BLaER1 treated with 17β-estradiol and CSF1 and Interleukin-3, amounts not matched to agents 10 nM and 100 nM (cell line): ENCODE results near the gene ELOVL6.

Source experiments
- H3K27ac ChIP-seq, 11 experiments: shearing (Covaris generic); formaldehyde crosslinking; 2 replicates each; pipeline ENCODE4 v1.8.1; 2022
- H3K27me3 ChIP-seq, 11 experiments: shearing (Covaris generic); formaldehyde crosslinking; 2 replicates each; pipeline ENCODE4 v1.8.1; 2022
- H3K36me3 ChIP-seq, 11 experiments: shearing (Covaris generic); formaldehyde crosslinking; 2 replicates each; pipeline ENCODE4 v1.8.1; 2022
- H3K4me1 ChIP-seq, 10 experiments: shearing (Covaris generic); formaldehyde crosslinking; 2 replicates each; pipeline ENCODE4 v1.8.1; 2022
- H3K4me2 ChIP-seq, 11 experiments: shearing (Covaris generic); formaldehyde crosslinking; 2 replicates each; pipeline ENCODE4 v1.8.1; 2022
- H3K4me3 ChIP-seq, 10 experiments: shearing (Covaris generic); formaldehyde crosslinking; 2 replicates each; pipeline ENCODE4 v1.8.1; 2022
- H3K9ac ChIP-seq, 11 experiments: shearing (Covaris generic); formaldehyde crosslinking; 2 replicates each; pipeline ENCODE4 v1.8.1; 2022
- H3K9me3 ChIP-seq, 11 experiments: shearing (Covaris generic); formaldehyde crosslinking; replicated peaks in 1 of 11; 2 replicates each; pipeline ENCODE4 v1.8.1; 2022
- H4K20me1 ChIP-seq, 11 experiments: shearing (Covaris generic); formaldehyde crosslinking; 2 replicates each; pipeline ENCODE4 v1.8.1; 2022
- Cebpa-rat ChIP-seq, 11 experiments: shearing (Covaris generic); IDR thresholded peaks; 2 replicates each; pipeline ENCODE4 v1.8.1; 2022

ELOVL6 gene

GRCh38 chr4:110190249-110190648 is 8.2 kb downstream of the ELOVL6 start:
- peak in 6 of 11 experiments; percentile 26 to 62 (median 36); a peak in 4 of 22 replicates for TF ChIP-seq Cebpa-rat (IDR thresholded peaks at IDR 0.05)
- no peaks in the 10 kb centered on the region for H3K9me3 ChIP-seq
- H3K4me3 ChIP-seq, result no peak overlapping the region
- H3K9ac ChIP-seq, result no peak overlapping the region
- H3K4me1 ChIP-seq, result peaks cover 0 to 30% (median 24%) of the 10 kb centered on the region in 10 experiments; a peak in 16 of 20 replicates
- no peaks in the 10 kb centered on the region for H3K27me3 ChIP-seq
- no peak overlapping the region for H3K4me2 ChIP-seq
- H3K27ac ChIP-seq, result no peak overlapping the region
- H3K36me3 ChIP-seq, result peaks cover 0 to 60% (median 17%) of the 10 kb centered on the region in 11 experiments; a peak in 12 of 22 replicates
- peaks cover 0 to under 1% (median 0%) of the 10 kb centered on the region in 11 experiments; a peak in 1 of 22 replicates for H4K20me1 ChIP-seq

- H3K9me3 ChIP-seq, result no peaks in the 10 kb centered on the region
- no peak overlapping the region for H3K9ac ChIP-seq
- peaks cover 16 to 30% (median 23%) of the 10 kb centered on the region in 10 experiments for H3K4me1 ChIP-seq
- TF ChIP-seq Cebpa-rat (IDR thresholded peaks at IDR 0.05), result no peak
- H3K27ac ChIP-seq, result no peak overlapping the region
- peaks cover 0 to 12% (median 0%) of the 10 kb centered on the region in 11 experiments; a peak in 3 of 22 replicates for H4K20me1 ChIP-seq
- peaks cover 0 to 64% (median 17%) of the 10 kb centered on the region in 11 experiments; a peak in 12 of 22 replicates for H3K36me3 ChIP-seq
- H3K4me2 ChIP-seq, result no peak overlapping the region
- no peak overlapping the region for H3K4me3 ChIP-seq
- no peaks in the 10 kb centered on the region for H3K27me3 ChIP-seq
Measured at GRCh38 chr4:110188113-110188512, 10.3 kb downstream of the ELOVL6 start.

GRCh38 chr4:110184791-110185155 is 13.6 kb downstream of the ELOVL6 start:
- Histone ChIP-seq H3K4me1 (peaks cover 16 to 31% (median 24%) of the 10 kb centered on the region in 10 experiments), H3K27me3 (no peaks in the 10 kb centered on the region), H3K36me3 (peaks cover 0 to 73% (median 35%) of the 10 kb centered on the region in 11 experiments; a peak in 13 of 22 replicates), H3K4me2 (peak overlapping the region; percentile 30 to 68 (median 53); a peak in 20 of 22 replicates), H3K4me3 (no peak overlapping the region), H3K27ac (peak overlapping the region in 1 of 11 experiments; percentile 21; a peak in 2 of 22 replicates), H3K9me3 (no peaks in the 10 kb centered on the region), H4K20me1 (peaks cover 0 to 12% (median 0%) of the 10 kb centered on the region in 11 experiments; a peak in 3 of 22 replicates), H3K9ac (0 out of 22 replicates have a peak overlapping the region, but pooled peaks of 1 of the 11 experiments have one; percentile 8)
- TF ChIP-seq Cebpa-rat (IDR thresholded peaks at IDR 0.05), result no peak

GRCh38 chr4:110184140-110184790 is 14.2 kb downstream of the ELOVL6 start:
- no peaks in the 10 kb centered on the region for H3K9me3 ChIP-seq
- peaks cover 0 to 77% (median 35%) of the 10 kb centered on the region in 11 experiments; a peak in 13 of 22 replicates for H3K36me3 ChIP-seq
- 0 out of 22 replicates have a peak overlapping the region, but pooled peaks of 1 of the 11 experiments have one; percentile 8 for H3K9ac ChIP-seq
- peaks cover 16 to 31% (median 24%) of the 10 kb centered on the region in 10 experiments for H3K4me1 ChIP-seq
- peaks cover 0 to 12% (median 0%) of the 10 kb centered on the region in 11 experiments; a peak in 3 of 22 replicates for H4K20me1 ChIP-seq
- H3K4me2 ChIP-seq, result peak overlapping the region; percentile 30 to 68 (median 53); a peak in 20 of 22 replicates
- peak overlapping the region in 2 of 11 experiments; percentile 20 to 21; a peak in 2 of 22 replicates for H3K27ac ChIP-seq
- H3K27me3 ChIP-seq, result no peaks in the 10 kb centered on the region
- H3K4me3 ChIP-seq, result no peak overlapping the region
- TF ChIP-seq Cebpa-rat (IDR thresholded peaks at IDR 0.05), result no peak

- Histone ChIP-seq H3K4me2 (peak overlapping the region; percentile 29 to 68 (median 52); a peak in 20 of 22 replicates), H3K9ac (no peak overlapping the region), H3K27me3 (no peaks in the 10 kb centered on the region), H3K27ac (peak overlapping the region in 1 of 11 experiments; percentile 21; a peak in 1 of 22 replicates), H3K4me1 (peaks cover 16 to 31% (median 24%) of the 10 kb centered on the region in 10 experiments), H3K9me3 (no peaks in the 10 kb centered on the region), H3K4me3 (no peak overlapping the region), H3K36me3 (peaks cover 0 to 77% (median 29%) of the 10 kb centered on the region in 11 experiments; a peak in 13 of 22 replicates), H4K20me1 (peaks cover 0 to 12% (median 0%) of the 10 kb centered on the region in 11 experiments; a peak in 3 of 22 replicates)
- TF ChIP-seq Cebpa-rat (IDR thresholded peaks at IDR 0.05), result no peak
Measured at GRCh38 chr4:110183643-110184042, 14.8 kb downstream of the ELOVL6 start.

GRCh38 chr4:110183058-110183457 is 15.4 kb downstream of the ELOVL6 start:
- Histone ChIP-seq H3K27me3 (no peaks in the 10 kb centered on the region), H3K36me3 (peaks cover 0 to 78% (median 35%) of the 10 kb centered on the region in 11 experiments; a peak in 14 of 22 replicates), H3K4me1 (peaks cover 16 to 31% (median 24%) of the 10 kb centered on the region in 10 experiments), H3K4me2 (peak overlapping the region in 8 of 11 experiments; percentile 29 to 68 (median 58); a peak in 12 of 22 replicates), H3K9ac (no peak overlapping the region), H3K9me3 (no peaks in the 10 kb centered on the region), H4K20me1 (peaks cover 0 to 12% (median 0%) of the 10 kb centered on the region in 11 experiments; a peak in 3 of 22 replicates), H3K4me3 (no peak overlapping the region), H3K27ac (0 out of 22 replicates have a peak overlapping the region, but pooled peaks of 1 of the 11 experiments have one; percentile 21)
- no peak for TF ChIP-seq Cebpa-rat (IDR thresholded peaks at IDR 0.05)

GRCh38 chr4:110181890-110182289 is 16.5 kb downstream of the ELOVL6 start:
- no peaks in the 10 kb centered on the region for H3K9me3 ChIP-seq
- H4K20me1 ChIP-seq, result peaks cover 0 to 12% (median 0%) of the 10 kb centered on the region in 11 experiments; a peak in 3 of 22 replicates
- no peaks in the 10 kb centered on the region for H3K27me3 ChIP-seq
- peaks cover 16 to 31% (median 24%) of the 10 kb centered on the region in 10 experiments for H3K4me1 ChIP-seq
- no peak overlapping the region for H3K4me2 ChIP-seq
- H3K9ac ChIP-seq, result no peak overlapping the region
- H3K36me3 ChIP-seq, result peaks cover 0 to 78% (median 45%) of the 10 kb centered on the region in 11 experiments; a peak in 17 of 22 replicates
- no peak overlapping the region for H3K4me3 ChIP-seq
- TF ChIP-seq Cebpa-rat (IDR thresholded peaks at IDR 0.05), result no peak
- H3K27ac ChIP-seq, result no peak overlapping the region

GRCh38 chr4:110175634-110176033 is 22.8 kb downstream of the ELOVL6 start:
- no peaks in the 10 kb centered on the region for H3K4me1 ChIP-seq
- no peak overlapping the region for H3K9ac ChIP-seq
- H3K27me3 ChIP-seq, result no peaks in the 10 kb centered on the region
- H3K4me2 ChIP-seq, result no peak overlapping the region
- TF ChIP-seq Cebpa-rat (IDR thresholded peaks at IDR 0.05), result no peak
- no peaks in the 10 kb centered on the region for H4K20me1 ChIP-seq
- H3K9me3 ChIP-seq, result no peaks in the 10 kb centered on the region
- H3K27ac ChIP-seq, result no peak overlapping the region
- H3K4me3 ChIP-seq, result no peak overlapping the region
- H3K36me3 ChIP-seq, result peaks cover 0 to 79% (median 44%) of the 10 kb centered on the region in 11 experiments; a peak in 17 of 22 replicates

- Histone ChIP-seq H3K4me3 (no peak overlapping the region), H3K27me3 (no peaks in the 10 kb centered on the region), H3K9me3 (no peaks in the 10 kb centered on the region), H3K27ac (no peak overlapping the region), H4K20me1 (no peaks in the 10 kb centered on the region), H3K4me2 (no peak overlapping the region), H3K9ac (no peak overlapping the region), H3K36me3 (peaks cover 0 to 74% (median 35%) of the 10 kb centered on the region in 11 experiments; a peak in 16 of 22 replicates), H3K4me1 (no peaks in the 10 kb centered on the region)
- no peak for TF ChIP-seq Cebpa-rat (IDR thresholded peaks at IDR 0.05)
Measured at GRCh38 chr4:110172972-110173371, 25.4 kb downstream of the ELOVL6 start.
